Small intestine (tissue), 7 donors: Measurements from ENCODE around the gene RBM28. TPM values are rescaled to one million over a fixed set of nuclear protein-coding genes. Genes with fewer than 3 reads are reported as not detected.

Source experiments
- DNase-seq, 2 donors: peaks; one replicate each; pipeline versions ENCODE4 v3.0.0 to v3.0.0-alpha.2; 2013
- FAIRE-seq: peaks from 2 replicates; lab custom pipeline; 2012; peaks lifted over from hg19 to GRCh38; lab: Jason Lieb, UNC
- H3K27ac ChIP-seq, 3 donors: one replicate each; pipeline ENCODE4 v1.5.1; 2013; ENCODE audit warnings: low read length in 2 of 3, mild to moderate bottlenecking in 2 of 3, control low read depth in 1 of 3, inconsistent platforms in 1 of 3, low read depth in 1 of 3, moderate library complexity in 1 of 3
- H3K27me3 ChIP-seq, 3 donors: one replicate each; pipeline ENCODE4 v1.6.1; 2013; ENCODE audit warnings: low read length in 3 of 3, inconsistent platforms in 1 of 3; ENCODE audit not compliant: control insufficient read depth in 3 of 3, insufficient read depth in 3 of 3
- H3K36me3 ChIP-seq, 3 donors: one replicate each; pipeline ENCODE4 v1.6.1; 2013; ENCODE audit warnings: low read length in 3 of 3, inconsistent platforms in 1 of 3, low read depth in 1 of 3, mild to moderate bottlenecking in 1 of 3, moderate library complexity in 1 of 3; ENCODE audit not compliant: control insufficient read depth in 3 of 3, insufficient read depth in 2 of 3
- H3K4me1 ChIP-seq, 3 donors: one replicate each; pipeline ENCODE4 v1.6.1; 2013; ENCODE audit warnings: low read length in 2 of 3, inconsistent platforms in 1 of 3, low read depth in 1 of 3, mild to moderate bottlenecking in 1 of 3, moderate library complexity in 1 of 3; ENCODE audit not compliant: control insufficient read depth in 3 of 3, insufficient read depth in 2 of 3
- H3K4me3 ChIP-seq, 3 donors: one replicate each; pipeline ENCODE4 v1.5.1; 2013; ENCODE audit warnings: low read length in 3 of 3, control low read depth in 1 of 3, inconsistent platforms in 1 of 3, low read depth in 1 of 3, mild to moderate bottlenecking in 1 of 3, moderate library complexity in 1 of 3
- H3K9me3 ChIP-seq, 2 donors: one replicate each; pipeline ENCODE4 v1.6.1; 2013; ENCODE audit warnings: low read depth in 1 of 2, low read length in 1 of 2; ENCODE audit not compliant: control insufficient read depth in 2 of 2, insufficient read depth in 1 of 2
- WGBS, 3 donors: extraction: QIAGEN DNeasy Blood & Tissue Kit; methylation state at CpG; one replicate each; pipeline ENCODE4 v1.1.7; 2013; 5-methylcytosine and 5-hydroxymethylcytosine counted together
- polyA plus RNA-seq, 4 donors: library from polyadenylated mRNA; stranded (reverse) in 3 of 4; unstranded in 1 of 4; fragments of 200-250 nt in 3 of 4; fragments of 120-200 nt in 1 of 4; gene quantifications; one replicate each; pipeline versions ENCODE4 v1.2.1 to v1.2.3, GENCODE V29; 2013
- donor health status: healthy with polysubstance abuse.
- donor health status: control.
- donor health status: control.
- donor health status: Bipolar disorder and iron deficiency.
- donor health status: healthy.

RBM28 gene
- polyA plus RNA-seq, 4 donors = 11.2 to 23.2 (median 14.6) TPM

GRCh38 chr7:128349466-128349825 is 5.7 kb upstream of the RBM28 start:
- Histone ChIP-seq H3K27me3 (peaks cover 2 to 62% (median 11%) of the 10 kb centered on the region in 3 donors), H3K4me1 (no peaks in the 10 kb centered on the region), H3K27ac (no peak overlapping the region), H3K9me3 (no peaks in the 10 kb centered on the region), H3K4me3 (no peak overlapping the region), H3K36me3 (no peaks in the 10 kb centered on the region)
- DNase-seq (no peak), FAIRE-seq (no peak)
- 42 to 45% (median 43%) methylated on average over 4 of the region's 4 CpGs for WGBS, 3 donors

- DNase-seq = peak in 1 of 2 donors; percentile 28
- Histone ChIP-seq H3K36me3 (no peaks in the 10 kb centered on the region), H3K27me3 (peaks cover 2 to 47% (median 4%) of the 10 kb centered on the region in 3 donors), H3K27ac (no peak overlapping the region), H3K4me3 (no peak overlapping the region), H3K4me1 (peaks cover 0 to 2% (median 2%) of the 10 kb centered on the region in 3 donors), H3K9me3 (no peaks in the 10 kb centered on the region)
- FAIRE-seq = no peak
- WGBS, 3 donors = 0 to 7% (median 5%) methylated on average over 2 of the region's 2 CpGs
Observed at GRCh38 chr7:128347647-128348097, 4.0 kb upstream of the RBM28 start.

- no peak overlapping the region for H3K27ac ChIP-seq
- DNase-seq (no peak), FAIRE-seq (no peak)
- 85 to 94% (median 86%) methylated on average over 5 of the region's 5 CpGs for WGBS, 3 donors
- no peak overlapping the region for H3K4me3 ChIP-seq
- H3K27me3 ChIP-seq = peaks cover 0 to 18% (median 0%) of the 10 kb centered on the region in 3 donors
- no peaks in the 10 kb centered on the region for H3K36me3 ChIP-seq
- peaks cover 0 to 12% (median 8%) of the 10 kb centered on the region in 3 donors for H3K4me1 ChIP-seq
- no peaks in the 10 kb centered on the region for H3K9me3 ChIP-seq
Observed at GRCh38 chr7:128344431-128344774, 695 bp upstream of the RBM28 start.

- Histone ChIP-seq H3K36me3 (peaks cover 4 to 12% (median 6%) of the 10 kb centered on the region in 3 donors), H3K9me3 (no peaks in the 10 kb centered on the region), H3K27ac (no peak overlapping the region), H3K4me3 (no peak overlapping the region), H3K27me3 (no peaks in the 10 kb centered on the region), H3K4me1 (peaks cover 0 to 12% (median 8%) of the 10 kb centered on the region in 3 donors)
- DNase-seq = no peak
- WGBS, 3 donors = 88 to 91% (median 89%) methylated on average over 6 of the region's 6 CpGs
- no peak for FAIRE-seq
Observed at GRCh38 chr7:128341733-128342132, 2.0 kb downstream of the RBM28 start.

GRCh38 chr7:128335730-128336129 is 8.0 kb downstream of the RBM28 start:
- H3K4me1 ChIP-seq = no peaks in the 10 kb centered on the region
- WGBS, 3 donors = 91 to 98% (median 92%) methylated on average over 3 of the region's 3 CpGs
- no peaks in the 10 kb centered on the region for H3K27me3 ChIP-seq
- H3K9me3 ChIP-seq = no peaks in the 10 kb centered on the region
- FAIRE-seq (no peak), DNase-seq (no peak)
- no peak overlapping the region for H3K27ac ChIP-seq
- no peak overlapping the region for H3K4me3 ChIP-seq
- peaks cover 24 to 26% (median 26%) of the 10 kb centered on the region in 3 donors for H3K36me3 ChIP-seq

- Histone ChIP-seq H3K36me3 (peaks cover 7 to 39% (median 13%) of the 10 kb centered on the region in 3 donors), H3K4me3 (no peak overlapping the region), H3K9me3 (no peaks in the 10 kb centered on the region), H3K27ac (no peak overlapping the region), H3K4me1 (no peaks in the 10 kb centered on the region), H3K27me3 (no peaks in the 10 kb centered on the region)
- 92 to 93% (median 93%) methylated on average over 9 of the region's 9 CpGs for WGBS, 3 donors
- FAIRE-seq (no peak), DNase-seq (no peak)
Observed at GRCh38 chr7:128324368-128324680, 19.4 kb downstream of the RBM28 start.

GRCh38 chr7:128323459-128324367 is 20.0 kb downstream of the RBM28 start:
- Histone ChIP-seq H3K36me3 (peaks cover 7 to 34% (median 16%) of the 10 kb centered on the region in 3 donors), H3K9me3 (no peaks in the 10 kb centered on the region), H3K27me3 (no peaks in the 10 kb centered on the region), H3K27ac (no peak overlapping the region), H3K4me1 (no peaks in the 10 kb centered on the region), H3K4me3 (no peak overlapping the region)
- WGBS, 3 donors = 71 to 89% (median 80%) methylated on average over 10 of the region's 10 CpGs
- no peak for DNase-seq
- no peak for FAIRE-seq

- Histone ChIP-seq H3K4me3 (no peak overlapping the region), H3K27ac (no peak overlapping the region), H3K4me1 (no peaks in the 10 kb centered on the region), H3K9me3 (no peaks in the 10 kb centered on the region), H3K27me3 (no peaks in the 10 kb centered on the region), H3K36me3 (peaks cover 7 to 38% (median 16%) of the 10 kb centered on the region in 3 donors)
- no peak for DNase-seq
- no peak for FAIRE-seq
Observed at GRCh38 chr7:128323040-128323439, 20.7 kb downstream of the RBM28 start.
